Neural progenitor cell (in vitro differentiated cells): Measurements from ENCODE around the gene RBM15B. TPM values are rescaled to one million over a fixed set of nuclear protein-coding genes. Genes with fewer than 3 reads are reported as not detected.

Experiments
- DNase-seq: peaks from one replicate; pipeline ENCODE4 v3.0.0-alpha.2; 2016; ENCODE audit warnings: low spot score
- H2AFZ ChIP-seq: fragments of 200-600 bp; sonication (generic); replicated peaks from 2 replicates; pipeline ENCODE4 v1.6.1; 2016; ENCODE audit warnings: antibody characterized with exemption
- H3F3A ChIP-seq: fragments of 200-600 bp; sonication (generic); 2 replicates; pipeline ENCODE4 v1.6.1; 2016; ENCODE audit warnings: antibody characterized with exemption, low read depth
- H3K27ac ChIP-seq: fragments of 200-600 bp; sonication (generic); 2 replicates; pipeline ENCODE4 v1.5.1; 2016; ENCODE audit warnings: mild to moderate bottlenecking
- H3K27me3 ChIP-seq: fragments of 200-600 bp; sonication (generic); 2 replicates; pipeline ENCODE4 v1.6.1; 2016; ENCODE audit warnings: mild to moderate bottlenecking, moderate library complexity
- H3K36me3 ChIP-seq: fragments of 200-600 bp; sonication (generic); 2 replicates; pipeline ENCODE4 v1.5.1; 2016
- H3K4me1 ChIP-seq: fragments of 200-600 bp; sonication (generic); 2 replicates; pipeline ENCODE4 v1.6.1; 2016; ENCODE audit warnings: mixed run types
- H3K4me2 ChIP-seq: fragments of 200-600 bp; sonication (generic); 2 replicates; pipeline ENCODE4 v1.6.1; 2016
- H3K4me3 ChIP-seq: fragments of 200-600 bp; sonication (generic); 2 replicates; pipeline ENCODE4 v1.5.1; 2016
- H3K79me2 ChIP-seq: fragments of 200-600 bp; sonication (generic); 2 replicates; pipeline ENCODE4 v1.6.1; 2016; ENCODE audit warnings: low read depth
- H3K9ac ChIP-seq: fragments of 200-600 bp; sonication (generic); 2 replicates; pipeline ENCODE4 v1.6.1; 2016
- H3K9me3 ChIP-seq: fragments of 200-600 bp; sonication (generic); 2 replicates; pipeline ENCODE4 v1.5.1; 2016; ENCODE audit warnings: low read depth
- H4K20me1 ChIP-seq: fragments of 200-600 bp; sonication (generic); 2 replicates; pipeline ENCODE4 v1.6.1; 2016; ENCODE audit warnings: low read depth
- H3K27ac Mint-ChIP-seq: 3 replicates; pipeline ENCODE4 v1.8.0; 2021; ENCODE audit warnings: mixed read lengths
- H3K27me3 Mint-ChIP-seq: 2 replicates; pipeline ENCODE4 v1.8.0; 2022; ENCODE audit warnings: low read depth, mild to moderate bottlenecking, inconsistent platforms, moderate library complexity, mixed read lengths; ENCODE audit not compliant: insufficient read depth
- H3K36me3 Mint-ChIP-seq: 3 replicates; pipeline ENCODE4 v1.8.0; 2021; ENCODE audit warnings: mixed read lengths
- H3K4me1 Mint-ChIP-seq: 3 replicates; pipeline ENCODE4 v1.8.0; 2021; ENCODE audit warnings: mixed read lengths
- H3K4me3 Mint-ChIP-seq: 3 replicates; pipeline ENCODE4 v1.8.0; 2021; ENCODE audit warnings: mild to moderate bottlenecking, moderate library complexity, mixed read lengths
- H3K9me3 Mint-ChIP-seq: 3 replicates; pipeline ENCODE4 v1.8.0; 2020; ENCODE audit warnings: mixed read lengths
- CTCF ChIP-seq: fragments of 200-600 bp; sonication (generic); IDR thresholded peaks from 2 replicates; pipeline ENCODE4 v1.5.1; 2017; ENCODE audit warnings: antibody characterized with exemption, mild to moderate bottlenecking
- EZH2 ChIP-seq: fragments of 200-600 bp; sonication (generic); IDR thresholded peaks from 2 replicates; pipeline ENCODE4 v1.6.1; 2017; ENCODE audit warnings: antibody characterized with exemption, mild to moderate bottlenecking, moderate library complexity
- EZH2phosphoT487 ChIP-seq: fragments of 200-600 bp; sonication (generic); IDR thresholded peaks from 2 replicates; pipeline ENCODE4 v1.6.1; 2017; ENCODE audit warnings: antibody characterized with exemption
- total RNA-seq: library from RNA; depleted of rRNA; stranded (reverse); fragments of >200 nt; gene quantifications from 2 replicates; pipeline ENCODE4 v1.2.3, GENCODE V29; 2015; ENCODE audit warnings: low replicate concordance

Gene RBM15B
- total RNA-seq, 1 donor from 2014 or later: 28.1 TPM

GRCh38 chr3:51400166-51400565 lies 9.1 kb downstream of the RBM15B start:
- no peak for TF ChIP-seq EZH2
- no peak for TF ChIP-seq CTCF
- no peak for TF ChIP-seq EZH2phosphoT487
- H3K9me3 Mint-ChIP-seq: no peaks in the 10 kb centered on the region

GRCh38 chr3:51401735-51402134 lies 10.7 kb downstream of the RBM15B start:
- no peaks in the 10 kb centered on the region for H3K9me3 ChIP-seq
- no peak overlapping the region for H3K27ac ChIP-seq
- peaks cover 12% of the 10 kb centered on the region for H4K20me1 ChIP-seq
- TF ChIP-seq CTCF (no peak), EZH2 (no peak), EZH2phosphoT487 (no peak)
- H3K4me1 ChIP-seq: no peaks in the 10 kb centered on the region
- no peaks in the 10 kb centered on the region for H3K9me3 Mint-ChIP-seq
- no peak overlapping the region for H3K27ac Mint-ChIP-seq
- no peak overlapping the region for H3K4me3 Mint-ChIP-seq
- no peaks in the 10 kb centered on the region for H3K27me3 ChIP-seq
- no peaks in the 10 kb centered on the region for H3K27me3 Mint-ChIP-seq
- H3F3A ChIP-seq: peaks cover 30% of the 10 kb centered on the region
- peaks cover 6% of the 10 kb centered on the region for H3K4me1 Mint-ChIP-seq
- no peak for DNase-seq
- no peak overlapping the region for H3K4me3 ChIP-seq
- no peak overlapping the region for H3K9ac ChIP-seq
- no peak overlapping the region for H3K4me2 ChIP-seq
- H3K36me3 Mint-ChIP-seq: peaks cover 14% of the 10 kb centered on the region
- no peaks in the 10 kb centered on the region for H3K36me3 ChIP-seq
- H3K79me2 ChIP-seq: no peaks in the 10 kb centered on the region
- H2AFZ ChIP-seq: no peak overlapping the region

More at GRCh38 chr3:51400166-51400565, 9.1 kb downstream of the RBM15B start:
- Histone ChIP-seq H3K9me3 (no peaks in the 10 kb centered on the region), H4K20me1 (peaks cover 27% of the 10 kb centered on the region), H3K79me2 (peaks cover 12% of the 10 kb centered on the region), H3K4me2 (no peak overlapping the region), H3K4me1 (no peaks in the 10 kb centered on the region), H3K36me3 (no peaks in the 10 kb centered on the region), H2AFZ (no peak overlapping the region), H3F3A (peaks cover 46% of the 10 kb centered on the region), H3K4me3 (no peak overlapping the region), H3K27me3 (no peaks in the 10 kb centered on the region), H3K27ac (no peak overlapping the region), H3K9ac (peak overlapping the region; percentile 8)
- peaks cover 6% of the 10 kb centered on the region for H3K27me3 Mint-ChIP-seq
- peak overlapping the region; percentile 55 for H3K27ac Mint-ChIP-seq
- H3K36me3 Mint-ChIP-seq: peaks cover 18% of the 10 kb centered on the region
- H3K4me1 Mint-ChIP-seq: peaks cover 14% of the 10 kb centered on the region
- DNase-seq: no peak
- H3K4me3 Mint-ChIP-seq: no peak overlapping the region

GRCh38 chr3:51403675-51404074 lies 12.6 kb downstream of the RBM15B start:
- H3K9ac ChIP-seq: no peak overlapping the region
- H4K20me1 ChIP-seq: peaks cover 9% of the 10 kb centered on the region
- no peak overlapping the region for H2AFZ ChIP-seq
- no peak overlapping the region for H3K4me3 Mint-ChIP-seq
- no peaks in the 10 kb centered on the region for H3K9me3 Mint-ChIP-seq
- H3K9me3 ChIP-seq: no peaks in the 10 kb centered on the region
- no peak overlapping the region for H3K4me2 ChIP-seq
- peaks cover 11% of the 10 kb centered on the region for H3F3A ChIP-seq
- H3K4me1 Mint-ChIP-seq: no peaks in the 10 kb centered on the region
- H3K27ac Mint-ChIP-seq: no peak overlapping the region
- H3K36me3 Mint-ChIP-seq: peaks cover 12% of the 10 kb centered on the region
- no peak for DNase-seq
- H3K36me3 ChIP-seq: no peaks in the 10 kb centered on the region
- H3K27me3 ChIP-seq: no peaks in the 10 kb centered on the region
- TF ChIP-seq CTCF (no peak), EZH2phosphoT487 (no peak), EZH2 (no peak)
- no peak overlapping the region for H3K4me3 ChIP-seq
- no peak overlapping the region for H3K27ac ChIP-seq
- no peaks in the 10 kb centered on the region for H3K4me1 ChIP-seq
- no peaks in the 10 kb centered on the region for H3K79me2 ChIP-seq
- H3K27me3 Mint-ChIP-seq: no peaks in the 10 kb centered on the region
